SK-N-SH treated with all-trans-retinoic acid at 6 μM for 48 hours (cell line): ENCODE data around the gene RGMA.
"Not testable (repeated sequence)": the region's sequence is repeated elsewhere in the genome, so short reads cannot be mapped to it uniquely, and the experiment has no call there.

Experiments
- ATAC-seq: fragments of 200-7000 bp; cut with Tn5 transposase; 3 replicates; pipeline ENCODE4 v1.9.1; 2020; ENCODE audit warnings: mild to moderate bottlenecking, moderate library complexity
- ARNTL ChIP-seq: fragments of 450-650 bp; formaldehyde crosslinking; IDR thresholded peaks from 2 replicates; pipeline ENCODE4 v1.5.0; 2020; ENCODE audit warnings: low read depth, mild to moderate bottlenecking, moderate library complexity, borderline replicate concordance
- BACH2 ChIP-seq: fragments of 250-450 bp; sonication (Bioruptor Pico); IDR thresholded peaks from 2 replicates; pipeline ENCODE4 v1.9.0; 2021; ENCODE audit warnings: mild to moderate bottlenecking, borderline replicate concordance
- CREB5 ChIP-seq: fragments of 250-450 bp; sonication (Bioruptor Pico); IDR thresholded peaks from 2 replicates; pipeline ENCODE4 v1.5.1; 2020; ENCODE audit warnings: low read depth, mild to moderate bottlenecking, moderate library complexity
- CSDC2 ChIP-seq: fragments of 250-450 bp; sonication (Bioruptor Pico); IDR thresholded peaks from 2 replicates; pipeline ENCODE4 v1.5.0; 2020; ENCODE audit warnings: mild to moderate bottlenecking, moderate library complexity
- ESRRG ChIP-seq: fragments of 250-450 bp; sonication (Bioruptor Pico); IDR thresholded peaks from 2 replicates; pipeline ENCODE4 v1.6.1; 2021; ENCODE audit warnings: mild to moderate bottlenecking
- GLIS3 ChIP-seq: fragments of 250-450 bp; sonication (Bioruptor Pico); IDR thresholded peaks from 2 replicates; pipeline ENCODE4 v1.5.0; 2020; ENCODE audit warnings: mild to moderate bottlenecking, moderate library complexity
- ISL1 ChIP-seq: fragments of 250-450 bp; sonication (Bioruptor Pico); IDR thresholded peaks from 2 replicates; pipeline ENCODE4 v2.1.2; 2022; ENCODE audit warnings: mild to moderate bottlenecking, moderate library complexity
- OSR1 ChIP-seq: fragments of 250-450 bp; sonication (Bioruptor Pico); IDR thresholded peaks from 2 replicates; pipeline ENCODE4 v1.8.0; 2022; ENCODE audit warnings: moderate library complexity, mild to moderate bottlenecking, inconsistent platforms
- RARB ChIP-seq: fragments of 250-450 bp; sonication (Bioruptor Pico); IDR thresholded peaks from 2 replicates; pipeline ENCODE4 v1.8.0; 2021; ENCODE audit warnings: mild to moderate bottlenecking, moderate library complexity
- SNAI2 ChIP-seq: fragments of 250-450 bp; sonication (Bioruptor Pico); IDR thresholded peaks from 2 replicates; pipeline ENCODE4 v1.5.0; 2020; ENCODE audit warnings: mild to moderate bottlenecking, moderate library complexity
- TOX ChIP-seq: fragments of 250-450 bp; sonication (Bioruptor Pico); IDR thresholded peaks from 2 replicates; pipeline ENCODE4 v1.8.0; 2021; ENCODE audit warnings: mild to moderate bottlenecking, moderate library complexity, borderline replicate concordance
- TSHZ2 ChIP-seq: fragments of 250-450 bp; sonication (Bioruptor Pico); IDR thresholded peaks from 2 replicates; pipeline ENCODE4 v1.5.0; 2020; ENCODE audit warnings: mild to moderate bottlenecking, moderate library complexity
- ZC3H10 ChIP-seq: fragments of 250-450 bp; sonication (Bioruptor Pico); IDR thresholded peaks from 2 replicates; pipeline ENCODE4 v1.5.1; 2021; ENCODE audit warnings: mild to moderate bottlenecking, moderate library complexity
- ZFP3 ChIP-seq: fragments of 250-450 bp; sonication (Bioruptor Pico); IDR thresholded peaks from 2 replicates; pipeline ENCODE4 v1.5.0; 2020; ENCODE audit warnings: mild to moderate bottlenecking, moderate library complexity
- ZFP30 ChIP-seq: fragments of 450-650 bp; formaldehyde crosslinking; IDR thresholded peaks from 2 replicates; pipeline ENCODE4 v1.5.0; 2022; ENCODE audit warnings: mild to moderate bottlenecking, moderate library complexity
- ZNF565 ChIP-seq: fragments of 450-650 bp; formaldehyde crosslinking; conservative IDR thresholded peaks from 2 replicates; pipeline ENCODE4 v1.5.0; 2020; ENCODE audit warnings: low read depth, mild to moderate bottlenecking, moderate library complexity
- ZNF70 ChIP-seq: fragments of 450-650 bp; formaldehyde crosslinking; IDR thresholded peaks from 2 replicates; pipeline ENCODE4 v1.5.0; 2020; ENCODE audit warnings: mild to moderate bottlenecking, moderate library complexity
- ZNF8 ChIP-seq: fragments of 450-650 bp; formaldehyde crosslinking; IDR thresholded peaks from 2 replicates; pipeline ENCODE4 v1.5.0; 2020; ENCODE audit warnings: mild to moderate bottlenecking, moderate library complexity

RGMA gene

GRCh38 chr15:93035092-93035915 is 53.7 kb downstream of the RGMA start:
- no peak for TF ChIP-seq OSR1 (CRISPR knock-in tag)
- no peak for TF ChIP-seq TSHZ2 (CRISPR knock-in tag)
- no peak for TF ChIP-seq CREB5 (CRISPR knock-in tag)
- no peak for TF ChIP-seq ISL1 (CRISPR knock-in tag)
- TF ChIP-seq GLIS3 (CRISPR knock-in tag): no peak
- no peak for TF ChIP-seq CSDC2 (CRISPR knock-in tag)
- no peak for TF ChIP-seq ZNF565 (CRISPR knock-in tag)
- no peak for TF ChIP-seq ZNF70
- no peak for TF ChIP-seq SNAI2 (CRISPR knock-in tag)
- no peak for TF ChIP-seq ZNF8 (CRISPR knock-in tag)
- TF ChIP-seq ARNTL (CRISPR knock-in tag): no peak
- no peak for TF ChIP-seq ZFP3 (CRISPR knock-in tag)
- no peak for TF ChIP-seq ESRRG
- no peak for TF ChIP-seq ZFP30 (CRISPR knock-in tag)
- ATAC-seq: peak; percentile 9; the same call in 1 of the 3 replicates

GRCh38 chr15:93034512-93034911 is 54.5 kb downstream of the RGMA start:
- no peak for ATAC-seq

GRCh38 chr15:93033434-93034045 is 55.5 kb downstream of the RGMA start:
- TF ChIP-seq ARNTL (CRISPR knock-in tag) (no peak), TSHZ2 (CRISPR knock-in tag) (no peak), RARB (CRISPR knock-in tag) (no peak), ZNF70 (no peak), BACH2 (CRISPR knock-in tag) (no peak), ZNF8 (CRISPR knock-in tag) (no peak)
- TF ChIP-seq, all 23 proteins: peak for 0
- ATAC-seq: no peak

More at GRCh38 chr15:93034512-93034911, 54.5 kb downstream of the RGMA start:
- TF ChIP-seq BACH2 (CRISPR knock-in tag) (no peak), RARB (CRISPR knock-in tag) (no peak), TOX (CRISPR knock-in tag) (no peak), ZC3H10 (CRISPR knock-in tag) (no peak), ARNTL (CRISPR knock-in tag) (no peak), ISL1 (CRISPR knock-in tag) (no peak), GLIS3 (CRISPR knock-in tag) (no peak)

- not testable (repeated sequence) for ATAC-seq
Measured at GRCh38 chr15:93032515-93033206, 56.4 kb downstream of the RGMA start.

- not testable (repeated sequence) for ATAC-seq
Measured at GRCh38 chr15:93031557-93032384, 57.2 kb downstream of the RGMA start.
